Stimulated activated CD8-positive, alpha-beta memory T cell treated with anti-CD3 and anti-CD28 coated beads, Interleukin-12 subunit alpha, Interleukin-12 subunit beta, amount 100 ng/mL, for 4 hours (primary cell): ENCODE measurements around the gene CEACAM6.

Experiments used
- DNase-seq: peaks from one replicate; pipeline ENCODE4 v3.0.0-alpha.2; 2020; ENCODE audit warnings: low read depth

CEACAM6 gene

DNA sequence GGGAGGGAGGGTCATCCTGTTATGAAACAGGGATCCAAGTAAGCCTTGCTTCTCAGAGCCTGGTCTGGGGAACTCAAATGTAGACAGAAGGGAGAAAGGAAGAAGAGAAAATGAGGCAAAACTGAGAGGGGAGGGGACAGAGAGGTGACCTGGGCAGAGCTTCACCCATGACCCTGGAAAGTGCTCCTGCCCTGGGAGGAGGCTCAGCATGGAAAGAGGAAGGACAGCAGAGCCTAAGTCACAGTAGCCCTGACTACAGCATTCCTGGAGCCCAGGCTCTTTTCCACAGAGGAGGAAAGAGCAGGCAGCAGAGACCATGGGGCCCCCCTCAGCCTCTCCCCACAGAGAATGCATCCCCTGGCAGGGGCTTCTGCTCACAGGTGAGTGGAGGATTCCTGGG lies 41.0 kb downstream of the CEACAM6 start, which contains the start of gene CEACAM3:
TSS of gene CEACAM3 (plus strand) at position 226 of the 400 bp plus-strand sequence. CDS start at position 317, 91 bp downstream.
- DNase-seq = no peak

GRCh38 chr19:41796901-41797300 lies 41.6 kb downstream of the CEACAM6 start:
- no peak for DNase-seq

DNA sequence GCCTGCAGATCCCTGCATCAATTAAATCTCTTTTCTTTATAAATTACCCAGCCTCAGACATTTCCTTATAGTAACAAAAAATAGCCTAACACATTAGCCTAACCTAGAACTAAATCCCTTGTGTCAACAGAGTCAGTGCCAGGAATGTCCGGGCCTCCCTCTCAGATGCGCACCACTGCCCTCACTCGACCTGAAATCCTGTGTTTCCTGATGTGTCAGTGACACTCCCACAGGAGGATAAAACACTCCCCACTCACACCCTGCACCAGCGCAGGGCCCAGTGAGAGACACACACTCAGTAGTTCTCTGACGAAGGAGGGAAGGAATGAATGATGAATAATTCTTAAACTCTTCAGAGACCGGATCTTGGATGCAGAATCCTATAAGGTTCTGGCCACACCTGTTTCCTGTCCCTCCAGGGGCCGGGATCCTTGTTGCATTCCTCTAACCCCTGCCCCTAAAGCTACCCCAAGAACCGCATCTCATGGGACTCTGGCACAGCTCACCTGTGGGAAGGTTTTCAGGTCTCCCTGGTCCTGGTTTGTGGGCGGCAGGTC lies 44.2 kb downstream of the CEACAM6 start:
- no peak for DNase-seq

GRCh38 chr19:41801031-41801430 lies 45.7 kb downstream of the CEACAM6 start:
- no peak for DNase-seq

GRCh38 chr19:41801792-41802211 lies 46.5 kb downstream of the CEACAM6 start:
- DNase-seq = no peak

GRCh38 chr19:41802770-41803169 lies 47.4 kb downstream of the CEACAM6 start:
- no peak for DNase-seq

DNA sequence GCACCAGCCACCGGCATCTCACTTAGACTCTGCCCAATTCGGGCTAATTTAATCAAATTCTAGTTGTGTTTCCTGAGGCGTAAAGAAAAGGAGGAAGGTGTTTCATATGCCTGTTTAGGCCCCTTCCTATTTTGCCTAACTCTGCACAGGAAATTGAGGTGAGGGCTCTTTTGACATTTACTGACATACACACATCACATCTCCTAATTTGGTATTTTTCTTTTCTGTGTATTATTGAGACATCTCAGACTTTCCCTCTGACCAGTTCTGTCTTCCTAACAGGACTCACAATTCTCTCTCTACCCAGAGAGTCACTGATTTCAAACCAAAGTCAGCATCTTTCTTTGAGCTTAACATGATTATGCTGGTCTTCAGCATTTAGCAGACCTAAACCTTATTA lies 49.0 kb downstream of the CEACAM6 start:
- DNase-seq = no peak

DNA sequence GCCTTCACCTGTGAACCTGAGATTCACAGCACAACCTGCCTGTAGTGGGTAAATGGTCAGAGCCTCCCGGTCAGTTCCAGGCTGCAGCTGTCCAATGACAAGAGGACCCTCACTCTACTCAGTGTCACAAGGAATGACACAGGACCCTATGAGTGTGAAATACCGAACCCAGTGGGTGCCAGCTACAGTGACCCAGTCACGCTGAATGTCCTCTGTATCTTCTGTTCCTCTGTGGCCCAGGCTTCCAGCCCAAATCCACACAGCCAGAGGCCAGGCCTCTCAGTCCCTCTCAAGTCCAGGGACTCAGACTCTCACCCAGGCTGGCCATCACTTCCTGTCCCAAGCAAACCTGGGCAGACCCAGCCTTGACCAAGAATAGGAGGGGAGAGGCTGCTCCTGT lies 51.8 kb downstream of the CEACAM6 start:
- DNase-seq = no peak

GRCh38 chr19:41808663-41809566 lies 53.6 kb downstream of the CEACAM6 start:
- no peak for DNase-seq

DNA sequence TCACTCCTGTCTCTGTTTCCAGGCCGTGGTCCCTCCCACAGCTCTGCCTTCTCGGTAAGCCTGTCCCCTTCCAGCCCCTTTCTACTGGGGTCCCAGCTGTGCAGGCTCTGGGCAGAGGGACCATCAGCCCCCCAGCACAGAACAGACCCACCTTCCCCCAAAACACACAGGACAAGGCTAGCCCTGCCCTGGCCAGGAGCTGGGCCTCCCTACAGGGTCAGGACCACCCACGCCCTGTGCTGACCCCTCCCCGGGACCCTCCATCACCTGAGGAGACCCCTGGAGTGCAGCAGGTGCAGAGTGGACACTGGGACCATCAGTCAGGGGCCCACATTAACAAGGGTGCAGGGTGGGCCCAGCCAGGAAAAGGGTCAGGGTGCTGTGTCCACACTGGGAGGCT lies 55.0 kb downstream of the CEACAM6 start:
- DNase-seq = no peak

DNA sequence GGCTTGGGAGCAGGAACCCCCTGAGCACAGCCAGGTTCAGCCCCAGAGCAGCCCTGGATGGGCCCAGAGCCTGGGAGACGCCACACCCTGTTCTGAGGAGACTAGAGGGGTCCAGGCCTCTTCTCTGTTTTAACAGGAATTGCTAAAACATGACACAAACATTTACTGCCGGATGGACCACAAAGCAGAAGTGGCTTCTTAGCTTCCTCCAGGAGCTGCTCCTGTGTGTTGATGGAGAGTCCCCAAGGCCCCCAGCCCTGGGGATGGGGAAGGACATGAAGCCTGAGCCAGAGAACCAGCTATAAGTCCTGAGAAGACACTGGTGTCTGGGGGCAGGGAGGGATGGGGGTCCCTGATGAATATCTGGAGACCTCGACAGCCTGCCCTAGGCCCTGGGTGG lies 55.7 kb downstream of the CEACAM6 start:
- no peak for DNase-seq

DNA sequence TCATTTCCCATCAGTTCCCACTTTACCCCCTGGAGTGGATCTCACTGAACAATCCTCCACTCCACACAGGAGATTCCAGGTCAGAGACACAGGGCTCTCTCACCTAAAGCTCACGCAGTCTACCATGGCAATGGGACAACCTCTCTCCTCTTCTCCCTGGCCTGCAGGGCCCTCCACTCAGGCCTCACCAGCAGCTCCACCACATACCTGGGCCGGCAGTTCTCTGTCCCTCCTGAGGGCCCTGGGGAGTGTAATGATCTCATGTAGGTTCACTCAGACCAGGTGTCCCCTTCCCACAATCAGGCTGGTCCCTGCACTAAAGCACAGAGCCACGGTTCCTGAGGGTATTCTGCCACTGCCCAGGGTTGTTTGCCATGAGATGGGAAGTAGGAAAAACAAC lies 56.7 kb downstream of the CEACAM6 start:
- no peak for DNase-seq

- DNase-seq = no peak
These were observed 58.6 kb downstream of the CEACAM6 start for GRCh38 chr19:41813911-41814310.

- no peak for DNase-seq
These were observed 60.0 kb downstream of the CEACAM6 start for GRCh38 chr19:41815301-41815700.

DNA sequence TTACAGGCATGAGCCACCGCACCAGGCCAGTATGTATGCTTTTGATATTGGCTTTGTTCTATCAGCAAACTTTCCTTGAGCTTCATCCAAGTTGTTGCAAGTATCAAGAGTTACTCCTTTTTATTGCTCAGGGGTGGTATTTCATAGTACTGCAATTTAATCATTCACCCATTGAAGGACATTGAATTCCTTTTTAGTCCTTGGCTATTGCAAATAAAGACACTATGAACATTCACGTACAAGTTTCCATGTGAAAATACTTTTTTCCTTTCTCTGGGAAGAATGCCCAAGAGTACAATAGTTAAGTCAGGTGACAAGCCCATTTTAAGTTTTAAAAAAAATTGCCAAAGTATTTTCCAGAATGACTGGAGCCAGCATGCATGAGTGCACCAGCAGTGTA lies 61.4 kb downstream of the CEACAM6 start:
- DNase-seq = no peak

GRCh38 chr19:41821003-41821735 lies 65.8 kb downstream of the CEACAM6 start:
- DNase-seq = peak; percentile 7
